Psoas muscle (tissue), 8 donors: ENCODE results near the gene TRIP10. TPM values are rescaled to one million over a fixed set of nuclear protein-coding genes. Genes with fewer than 3 reads are reported as not detected.

Experiments used
- ATAC-seq, 4 donors: fragments of 200-7000 bp; cut with Tn5 transposase; one replicate each; pipeline ENCODE4 v1.9.1; 2020; ENCODE audit warnings: moderate library complexity in 3 of 4, mild to moderate bottlenecking in 2 of 4
- DNase-seq, 2 donors: peaks; one replicate each; pipeline ENCODE4 v3.0.0-alpha.2; 2020
- H3K27ac ChIP-seq: fragments of 200-600 bp; one replicate; pipeline ENCODE4 v1.8.0; 2022
- H3K27me3 ChIP-seq, 3 donors: fragments of 200-600 bp in 1 of 3; one replicate each; pipeline versions ENCODE4 v1.6.1 to v1.8.0; 2013 to 2022; ENCODE audit warnings: low read length in 2 of 3, mild to moderate bottlenecking in 2 of 3, moderate library complexity in 1 of 3; ENCODE audit not compliant: insufficient read depth in 3 of 3
- H3K36me3 ChIP-seq, 2 donors: fragments of 200-600 bp in 1 of 2; one replicate each; pipeline versions ENCODE4 v1.6.1 to v1.8.0; 2013 to 2022; ENCODE audit warnings: low read depth in 1 of 2, mild to moderate bottlenecking in 1 of 2, moderate library complexity in 1 of 2; ENCODE audit not compliant: insufficient read depth in 1 of 2
- H3K4me1 ChIP-seq: fragments of 200-600 bp; one replicate; pipeline ENCODE4 v1.8.0; 2022
- H3K4me3 ChIP-seq: fragments of 200-600 bp; one replicate; pipeline ENCODE4 v1.8.0; 2022; ENCODE audit warnings: mild to moderate bottlenecking
- H3K9me3 ChIP-seq: fragments of 200-600 bp; one replicate; pipeline ENCODE4 v1.8.0; 2022
- WGBS, 3 donors: extraction: QIAGEN DNeasy Blood & Tissue Kit; methylation state at CpG; one replicate each; pipeline versions ENCODE4 v1.1.6 to v1.1.7; 2013; 5-methylcytosine and 5-hydroxymethylcytosine counted together
- intact Hi-C, 2 donors: fragments of 100-400 bp; cut with DNase I; formaldehyde crosslinking; loops; one replicate each; pipeline versions ENCODE4 v1.11.0 to v1.14.2; 2022
- polyA plus RNA-seq, 3 donors: library from polyadenylated mRNA; stranded (reverse); fragments of 200-250 nt; gene quantifications; one replicate each; pipeline ENCODE4 v1.2.3, GENCODE V29; 2013
- total RNA-seq, 4 donors: library from RNA; stranded (reverse); fragmentation: NEBNext Ultra II Directional in 2 of 4; extraction: Animal tissue kit (Norgen Biotek cat#: 25700) in 2 of 4; gene quantifications; one replicate each; pipeline versions ENCODE4 v1.2.1 to v1.2.4, GENCODE V29; 2021 to 2023
- TF ChIP-seq, protein P1 (sequence below): fragments of 200-600 bp; IDR thresholded peaks from one replicate; pipeline ENCODE4 v1.8.0; 2022; ENCODE audit warnings: antibody characterized with exemption
- donor health status: healthy with polysubstance abuse.
- donor health status: DM: no; HTN: no; CAD: no; lungs with moderate emphysema.
- donor health status: Bipolar disorder and iron deficiency.
- donor health status: healthy.
- donor health status: DM: yes; HTN: yes; CAD: no.
- donor health status: DM: no; HTN: no; CAD: no.
- donor health status: DM: no; HTN: no; CAD: no.
- donor health status: DM: yes; HTN: yes; CAD: no.

Gene TRIP10
- total and polyA plus RNA-seq, 7 donors: 104 to 297 (median 230) TPM

DNA sequence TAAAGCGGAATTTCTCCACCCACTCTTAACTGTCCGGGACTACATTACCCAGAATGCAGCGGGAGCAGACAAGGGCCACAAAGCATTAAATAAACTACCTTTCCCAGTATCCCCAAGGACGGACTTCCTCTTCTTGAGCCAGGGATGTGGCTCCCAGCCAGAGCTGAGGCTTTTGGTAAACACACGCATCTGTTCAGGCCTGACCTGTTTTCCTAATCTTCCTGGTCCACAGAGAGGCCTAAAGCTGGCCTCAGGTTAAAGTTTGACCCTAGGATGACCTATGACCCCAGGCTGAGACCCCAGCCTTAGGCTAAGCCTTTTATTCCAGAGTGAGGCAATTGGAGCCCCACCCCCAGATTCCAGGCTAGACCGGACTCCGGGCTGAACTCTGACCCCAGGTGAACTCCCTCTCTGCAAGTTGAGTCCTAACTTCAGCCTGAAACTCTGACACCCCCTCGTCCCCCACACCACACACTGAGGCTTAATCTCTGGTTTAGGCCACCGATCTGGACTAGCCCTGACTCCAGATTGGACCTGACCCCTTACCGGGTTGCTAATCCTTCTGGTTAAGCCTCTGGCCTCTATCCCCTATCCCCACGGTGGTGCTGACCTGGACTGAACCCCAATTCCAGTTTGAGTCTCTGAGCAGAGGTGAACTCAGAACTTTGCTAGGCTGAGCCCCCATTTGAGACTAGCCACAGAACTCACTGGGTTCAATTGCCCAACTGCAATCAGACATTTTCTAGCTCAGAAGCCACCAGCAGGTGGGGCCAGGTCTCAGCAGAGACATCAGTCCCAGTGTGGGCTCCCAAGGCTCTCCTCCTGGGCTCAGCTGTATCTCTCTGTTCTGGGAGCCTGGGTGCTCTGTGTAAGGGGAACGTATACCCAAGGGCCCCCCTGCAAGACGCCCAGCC lies 1.4 kb upstream of the TRIP10 start:
- peak; percentile 56 to 70 (median 60) for ATAC-seq
- peaks cover 38% of the 10 kb centered on the region for H3K4me1 ChIP-seq
- peak; percentile 94 to 96 for DNase-seq
- TF ChIP-seq, protein P1, sequence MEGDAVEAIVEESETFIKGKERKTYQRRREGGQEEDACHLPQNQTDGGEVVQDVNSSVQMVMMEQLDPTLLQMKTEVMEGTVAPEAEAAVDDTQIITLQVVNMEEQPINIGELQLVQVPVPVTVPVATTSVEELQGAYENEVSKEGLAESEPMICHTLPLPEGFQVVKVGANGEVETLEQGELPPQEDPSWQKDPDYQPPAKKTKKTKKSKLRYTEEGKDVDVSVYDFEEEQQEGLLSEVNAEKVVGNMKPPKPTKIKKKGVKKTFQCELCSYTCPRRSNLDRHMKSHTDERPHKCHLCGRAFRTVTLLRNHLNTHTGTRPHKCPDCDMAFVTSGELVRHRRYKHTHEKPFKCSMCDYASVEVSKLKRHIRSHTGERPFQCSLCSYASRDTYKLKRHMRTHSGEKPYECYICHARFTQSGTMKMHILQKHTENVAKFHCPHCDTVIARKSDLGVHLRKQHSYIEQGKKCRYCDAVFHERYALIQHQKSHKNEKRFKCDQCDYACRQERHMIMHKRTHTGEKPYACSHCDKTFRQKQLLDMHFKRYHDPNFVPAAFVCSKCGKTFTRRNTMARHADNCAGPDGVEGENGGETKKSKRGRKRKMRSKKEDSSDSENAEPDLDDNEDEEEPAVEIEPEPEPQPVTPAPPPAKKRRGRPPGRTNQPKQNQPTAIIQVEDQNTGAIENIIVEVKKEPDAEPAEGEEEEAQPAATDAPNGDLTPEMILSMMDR: peak; percentile 63
- H3K27ac ChIP-seq: peak overlapping the region; percentile 94
- H3K27me3 ChIP-seq: no peaks in the 10 kb centered on the region
- WGBS, 3 donors: 5 to 11% (median 9%) methylated on average over 13 of the region's 13 CpGs
- peaks cover 0 to 26% of the 10 kb centered on the region in 2 donors for H3K36me3 ChIP-seq
- peak overlapping the region; percentile 83 for H3K4me3 ChIP-seq
- intact Hi-C loops: loop anchor here (1.0 to 5.0 kb wide), 4 partner anchors 125 to 221 kb away; partner anchors contain the start of gene TNFSF9 (in 1 of the 2)
- no peaks in the 10 kb centered on the region for H3K9me3 ChIP-seq

DNA sequence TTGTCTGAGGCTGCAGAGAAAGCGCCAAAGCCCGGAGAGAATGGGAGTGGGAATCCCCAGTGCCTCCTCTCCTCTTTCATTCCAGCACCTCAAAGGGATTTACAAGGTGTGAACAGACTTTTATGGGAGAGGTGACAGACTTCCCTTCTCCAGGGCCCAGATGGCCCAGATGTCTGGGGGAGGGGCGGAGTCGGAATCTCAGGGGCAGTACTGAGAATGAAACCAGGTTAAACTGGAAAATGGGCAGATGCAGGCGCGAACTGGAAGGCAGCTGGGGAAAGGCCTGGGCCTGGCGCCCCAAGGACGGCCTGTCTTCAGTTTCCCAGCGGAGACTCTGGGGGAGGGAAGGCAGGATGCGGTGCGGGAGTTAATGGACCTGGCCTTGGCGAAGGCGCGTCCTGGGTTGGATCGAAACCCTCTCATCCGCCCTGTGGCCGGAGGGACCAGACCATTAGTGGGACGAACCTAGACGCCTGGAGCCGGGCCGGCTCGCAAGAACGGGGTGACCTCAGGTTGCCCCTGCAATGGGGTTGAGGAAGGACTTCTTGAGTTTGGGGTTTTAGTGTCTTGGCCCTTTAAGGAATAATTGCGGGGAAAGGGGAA lies 592 bp upstream of the TRIP10 start:
- peak in 1 of 4 donors; percentile 0 for ATAC-seq
- no peaks in the 10 kb centered on the region for H3K9me3 ChIP-seq
- TF ChIP-seq, protein P1: no peak
- H3K36me3 ChIP-seq: peaks cover 4 to 28% of the 10 kb centered on the region in 2 donors
- DNase-seq: peak; percentile 65 to 86
- no peaks in the 10 kb centered on the region for H3K27me3 ChIP-seq
- H3K27ac ChIP-seq: peak overlapping the region; percentile 94
- peak overlapping the region; percentile 83 for H3K4me3 ChIP-seq
- WGBS, 3 donors: 11 to 15% (median 14%) methylated on average over 24 of the region's 24 CpGs
- H3K4me1 ChIP-seq: peaks cover 44% of the 10 kb centered on the region
- intact Hi-C loops: loop anchor here (1.0 to 5.0 kb wide), 3 partner anchors 124 to 222 kb away; partner anchors contain the start of gene TNFSF9 (in 1 of the 2)

DNA sequence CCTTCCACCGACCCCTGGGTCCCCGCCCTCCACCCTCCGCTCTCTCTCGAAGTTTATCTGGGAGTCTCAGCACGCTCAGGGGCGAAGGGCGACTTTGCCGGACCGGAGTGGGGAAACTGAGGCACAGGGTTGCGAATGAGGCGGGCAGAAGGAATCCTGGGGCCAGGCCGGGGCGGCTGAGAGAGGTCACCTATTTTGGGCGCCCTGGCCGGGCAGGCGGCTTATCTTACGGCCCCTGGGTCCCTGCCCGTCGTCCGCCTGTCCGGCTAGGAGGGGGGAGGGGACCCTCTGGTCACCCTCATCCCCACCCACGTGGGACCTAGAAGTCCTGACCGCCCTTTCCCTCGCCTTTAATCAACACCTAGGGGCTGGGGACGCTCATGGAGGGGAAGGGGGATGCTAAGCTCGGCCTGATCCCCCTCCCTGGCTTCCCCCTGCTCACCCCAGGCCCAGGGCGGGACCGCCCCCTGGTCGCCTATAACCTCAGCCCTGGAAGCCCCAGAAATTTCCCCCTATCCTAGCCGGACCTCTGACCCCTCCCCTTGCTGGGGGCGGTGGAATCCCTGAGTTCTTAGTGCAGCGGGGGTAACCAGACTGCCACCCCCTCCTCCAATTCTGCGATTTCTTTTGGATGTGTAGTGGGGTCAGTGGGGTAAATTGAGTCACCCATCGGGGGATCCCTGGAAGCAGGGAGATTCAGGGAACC lies 556 bp downstream of the TRIP10 start:
- H3K27me3 ChIP-seq: no peaks in the 10 kb centered on the region
- peaks cover 4 to 28% of the 10 kb centered on the region in 2 donors for H3K36me3 ChIP-seq
- peak; percentile 72 to 91 for DNase-seq
- H3K4me3 ChIP-seq: peak overlapping the region; percentile 83
- H3K4me1 ChIP-seq: peaks cover 55% of the 10 kb centered on the region
- WGBS, 3 donors: 0% methylated on average over 26 to 34 of the region's 34 CpGs
- intact Hi-C loops: loop anchor here (5.0 to 10.0 kb wide), 3 partner anchors 208 to 365 kb away; partner anchors contain the start of genes ALKBH7 (in 1 of the 2), PSPN (in 1 of the 2) and TNFSF9 (in 1 of the 2)
- ATAC-seq: peak; percentile 45 to 71 (median 61)
- TF ChIP-seq, protein P1: no peak
- H3K9me3 ChIP-seq: no peaks in the 10 kb centered on the region
- H3K27ac ChIP-seq: peak overlapping the region; percentile 94

DNA sequence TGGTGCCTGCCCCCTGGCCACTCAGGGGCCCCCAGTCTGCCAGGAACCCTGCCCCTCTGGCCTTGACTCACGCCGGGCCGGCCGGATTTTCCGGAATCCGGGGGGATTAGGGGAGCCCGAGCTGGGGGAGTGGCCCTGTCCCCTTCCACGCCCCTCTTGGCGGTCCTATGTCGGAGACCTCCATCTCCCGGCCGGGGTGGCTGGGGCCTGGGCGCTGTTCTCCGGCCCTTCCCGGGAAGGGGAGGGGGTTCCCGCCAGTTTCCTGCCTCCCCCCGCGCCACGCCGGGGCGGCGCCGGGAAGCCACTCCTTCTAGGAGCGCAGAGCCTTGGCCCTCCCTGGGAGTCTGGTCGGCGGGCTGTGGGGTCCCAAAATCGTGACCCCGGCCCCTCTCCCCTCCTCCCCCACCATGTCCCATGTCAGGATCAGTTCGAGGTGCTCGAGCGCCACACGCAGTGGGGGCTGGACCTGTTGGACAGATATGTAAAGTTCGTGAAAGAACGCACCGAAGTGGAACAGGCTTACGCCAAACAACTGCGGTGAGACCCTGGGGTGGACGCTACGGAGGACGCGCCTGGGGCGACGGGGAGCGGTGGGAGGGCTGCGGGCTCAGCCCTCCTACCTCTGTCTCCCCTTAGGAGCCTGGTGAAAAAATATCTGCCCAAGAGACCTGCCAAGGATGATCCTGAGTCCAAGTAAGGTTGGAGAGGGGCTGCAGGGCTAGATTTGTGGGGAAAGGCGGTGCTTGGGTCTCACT lies 1.3 kb downstream of the TRIP10 start:
- peaks cover 62% of the 10 kb centered on the region for H3K4me1 ChIP-seq

More for the DNA sequence above, 1.3 kb downstream of the TRIP10 start:
- H3K4me3 ChIP-seq: peak overlapping the region; percentile 83
- peak overlapping the region; percentile 94 for H3K27ac ChIP-seq
- peaks cover 4 to 31% of the 10 kb centered on the region in 2 donors for H3K36me3 ChIP-seq
- 1 to 4% (median 2%) methylated on average over 33 to 46 of the region's 46 CpGs for WGBS, 3 donors
- ATAC-seq (no peak), DNase-seq (peak; percentile 76 to 83)
- H3K27me3 ChIP-seq: no peaks in the 10 kb centered on the region
- TF ChIP-seq, protein P1: no peak
- H3K9me3 ChIP-seq: no peaks in the 10 kb centered on the region
- intact Hi-C loops: loop anchor here in 1 of 2 donors (10.0 kb wide), 1 partner anchor 366 kb away; the partner anchor contains the start of genes ALKBH7 and PSPN
